Lower leg skin (tissue), 3 donors: ENCODE measurements around the gene HEPACAM.

Experiments used
- POLR2A ChIP-seq, 2 donors: fragments of 450-650 bp; IDR thresholded peaks; one replicate each; pipeline ENCODE4 v1.6.1; 2016 to 2017; ENCODE audit warnings: antibody characterized with exemption in 2 of 2, mild to moderate bottlenecking in 1 of 2, moderate library complexity in 1 of 2
- TF ChIP-seq, protein P1 (sequence below), 3 donors: fragments of 450-650 bp; IDR thresholded peaks; one replicate each; pipeline ENCODE4 v1.5.1; 2016; ENCODE audit warnings: antibody characterized with exemption in 3 of 3, mild to moderate bottlenecking in 3 of 3, moderate library complexity in 2 of 3

- TF ChIP-seq, protein P1, sequence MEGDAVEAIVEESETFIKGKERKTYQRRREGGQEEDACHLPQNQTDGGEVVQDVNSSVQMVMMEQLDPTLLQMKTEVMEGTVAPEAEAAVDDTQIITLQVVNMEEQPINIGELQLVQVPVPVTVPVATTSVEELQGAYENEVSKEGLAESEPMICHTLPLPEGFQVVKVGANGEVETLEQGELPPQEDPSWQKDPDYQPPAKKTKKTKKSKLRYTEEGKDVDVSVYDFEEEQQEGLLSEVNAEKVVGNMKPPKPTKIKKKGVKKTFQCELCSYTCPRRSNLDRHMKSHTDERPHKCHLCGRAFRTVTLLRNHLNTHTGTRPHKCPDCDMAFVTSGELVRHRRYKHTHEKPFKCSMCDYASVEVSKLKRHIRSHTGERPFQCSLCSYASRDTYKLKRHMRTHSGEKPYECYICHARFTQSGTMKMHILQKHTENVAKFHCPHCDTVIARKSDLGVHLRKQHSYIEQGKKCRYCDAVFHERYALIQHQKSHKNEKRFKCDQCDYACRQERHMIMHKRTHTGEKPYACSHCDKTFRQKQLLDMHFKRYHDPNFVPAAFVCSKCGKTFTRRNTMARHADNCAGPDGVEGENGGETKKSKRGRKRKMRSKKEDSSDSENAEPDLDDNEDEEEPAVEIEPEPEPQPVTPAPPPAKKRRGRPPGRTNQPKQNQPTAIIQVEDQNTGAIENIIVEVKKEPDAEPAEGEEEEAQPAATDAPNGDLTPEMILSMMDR (IDR thresholded peaks at IDR 0.05): no peak
- TF ChIP-seq POLR2A (IDR thresholded peaks at IDR 0.05): no peak
Measured at GRCh38 chr11:124896821-124897391, 38.9 kb downstream of the HEPACAM start.
